ENCODE measurements around the gene ZAR1.
"Not testable (repeated sequence)": the region's sequence is repeated elsewhere in the genome, so short reads cannot be mapped to it uniquely, and the experiment has no call there.

DNA sequence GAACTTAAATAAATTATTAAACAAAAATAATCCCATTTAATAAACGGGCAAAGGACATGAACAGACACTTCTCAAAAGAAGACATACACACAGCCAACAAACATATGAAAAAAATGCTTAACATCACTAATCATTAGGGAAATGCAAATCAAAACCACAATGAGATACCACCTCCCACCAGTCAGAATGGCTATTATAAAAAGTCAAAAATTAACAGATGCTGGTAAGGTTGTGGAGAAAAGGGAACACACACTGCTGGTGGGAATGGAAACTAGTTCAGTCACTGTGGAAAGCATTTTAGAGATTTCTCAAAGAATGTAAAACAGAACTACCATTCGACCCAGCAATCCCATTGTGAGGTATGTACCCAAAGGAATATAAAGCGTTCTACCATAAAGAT lies 38.4 kb upstream of the ZAR1 start:
- TF ChIP-seq, protein P1, sequence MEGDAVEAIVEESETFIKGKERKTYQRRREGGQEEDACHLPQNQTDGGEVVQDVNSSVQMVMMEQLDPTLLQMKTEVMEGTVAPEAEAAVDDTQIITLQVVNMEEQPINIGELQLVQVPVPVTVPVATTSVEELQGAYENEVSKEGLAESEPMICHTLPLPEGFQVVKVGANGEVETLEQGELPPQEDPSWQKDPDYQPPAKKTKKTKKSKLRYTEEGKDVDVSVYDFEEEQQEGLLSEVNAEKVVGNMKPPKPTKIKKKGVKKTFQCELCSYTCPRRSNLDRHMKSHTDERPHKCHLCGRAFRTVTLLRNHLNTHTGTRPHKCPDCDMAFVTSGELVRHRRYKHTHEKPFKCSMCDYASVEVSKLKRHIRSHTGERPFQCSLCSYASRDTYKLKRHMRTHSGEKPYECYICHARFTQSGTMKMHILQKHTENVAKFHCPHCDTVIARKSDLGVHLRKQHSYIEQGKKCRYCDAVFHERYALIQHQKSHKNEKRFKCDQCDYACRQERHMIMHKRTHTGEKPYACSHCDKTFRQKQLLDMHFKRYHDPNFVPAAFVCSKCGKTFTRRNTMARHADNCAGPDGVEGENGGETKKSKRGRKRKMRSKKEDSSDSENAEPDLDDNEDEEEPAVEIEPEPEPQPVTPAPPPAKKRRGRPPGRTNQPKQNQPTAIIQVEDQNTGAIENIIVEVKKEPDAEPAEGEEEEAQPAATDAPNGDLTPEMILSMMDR (IDR thresholded peaks at IDR 0.05), result not testable (repeated sequence)
- not testable (repeated sequence) for TF ChIP-seq POLR2AphosphoS5 (IDR thresholded peaks at IDR 0.05)

All from esophagus muscularis mucosa (tissue), 3 donors.